Measurements from ENCODE around the gene TPI1. TPM values are rescaled to one million over a fixed set of nuclear protein-coding genes. Genes with fewer than 3 reads are reported as not detected.

TPI1 gene
- total RNA-seq, 1 experiment from 2014 or later = 1,177 TPM

- Mint-ChIP-seq H3K27ac (no peak overlapping the region; a peak in 1 of 7 replicates), H3K4me3 (no peak overlapping the region)
- H2BK120ac ChIP-seq (ENCODE audit: low read depth, low read length, poor library complexity, severe bottlenecking) = no peak overlapping the region
Measured at GRCh38 chr12:6863033-6863432, 4.3 kb upstream of the TPI1 start.

More at GRCh38 chr12:6863033-6863432, 4.3 kb upstream of the TPI1 start:
- Histone ChIP-seq H3K79me1 (ENCODE audit: insufficient read depth, low read depth, low read length, poor library complexity, severe bottlenecking) (no peaks in the 10 kb centered on the region), H2BK5ac (ENCODE audit: insufficient read length, low read length) (no peak overlapping the region), H2BK15ac (ENCODE audit: low read depth, low read length) (no peak overlapping the region), H4K8ac (replicated peaks; ENCODE audit: insufficient read length, low read depth, low read length) (no peak overlapping the region), H3K14ac (ENCODE audit: insufficient read depth, low read length) (no peak overlapping the region), H3K27me3 (ENCODE audit: insufficient read depth, low read length) (no peaks in the 10 kb centered on the region), H3K79me2 (ENCODE audit: insufficient read depth, low read length) (peaks cover 1% of the 10 kb centered on the region; the same call in 1 of the 2 replicates), H3K4me2 (ENCODE audit: insufficient read depth, insufficient read length, low read length) (no peak overlapping the region), H3K4ac (ENCODE audit: low read depth, low read length) (no peak overlapping the region), H2AFZ (ENCODE audit: low read length) (no peak overlapping the region), H3K4me1 (ENCODE audit: insufficient read depth, low read length) (no peaks in the 10 kb centered on the region; the same call in 1 of the 2 replicates), H3K27ac (ENCODE audit: insufficient read length, low read depth, low read length) (no peak overlapping the region), H3K18ac (ENCODE audit: insufficient read length, low read depth, low read length) (no peak overlapping the region), H3K23me2 (ENCODE audit: insufficient read length, low read depth, low read length, poor library complexity, severe bottlenecking) (peaks cover 5% of the 10 kb centered on the region), H3K23ac (ENCODE audit: insufficient read length, low read depth, low read length) (no peak overlapping the region), H2BK20ac (ENCODE audit: low read depth, low read length, poor library complexity, severe bottlenecking) (no peak overlapping the region), H4K20me1 (ENCODE audit: control insufficient read depth, insufficient read depth, insufficient read length) (no peaks in the 10 kb centered on the region), H3K56ac (ENCODE audit: insufficient read length, low read depth, low read length) (no peak overlapping the region), H3K9me3 (ENCODE audit: control insufficient read depth, low read depth, low read length) (no peaks in the 10 kb centered on the region), H2AK5ac (ENCODE audit: insufficient read length, low read length) (no peak overlapping the region), H3T11ph (ENCODE audit: low read length) (no peak overlapping the region), H4K5ac (ENCODE audit: insufficient read length, low read depth, low read length) (no peak overlapping the region), H3K9ac (ENCODE audit: extremely low read depth, insufficient read length, low read length) (no peak overlapping the region), H2BK12ac (ENCODE audit: insufficient read length, low read depth, low read length) (no peak overlapping the region), H4K91ac (ENCODE audit: insufficient read length, low read depth, low read length) (no peak overlapping the region)
- DNase-seq = no peak
- H3K4me1 Mint-ChIP-seq = peaks cover 15 to 16% of the 10 kb centered on the region in 2 experiments
- H3K36me3 Mint-ChIP-seq (ENCODE audit: insufficient read depth in 1 of 3, low read depth in 3 of 3) = peaks cover 46 to 76% (median 71%) of the 10 kb centered on the region in 3 experiments; a peak in 6 of 7 replicates
- no peaks in the 10 kb centered on the region for H3K27me3 Mint-ChIP-seq (ENCODE audit: low read depth)
- H3K9me3 Mint-ChIP-seq = no peaks in the 10 kb centered on the region
- WGBS (ENCODE audit: extremely low coverage, insufficient read length, low lambda C conversion rate) = no CpG with 5 or more reads among the region's 11 CpGs
- TF ChIP-seq CTCF (conservative IDR thresholded peaks at IDR 0.05) = no peak
